HepG2 (cell line): ENCODE results near the gene CAGE1. TPM values are rescaled to one million over a fixed set of nuclear protein-coding genes. Genes with fewer than 3 reads are reported as not detected.
A peak's percentile ranks its signal among the peaks of the same experiment; 100 is the strongest.

Experiments
- ARNT ChIP-seq: fragments of 450-650 bp; IDR thresholded peaks from 2 replicates; pipeline ENCODE4 v1.6.1; 2017
- ATF3 ChIP-seq: sonication (generic); formaldehyde crosslinking; IDR thresholded peaks from 2 replicates; pipeline ENCODE4 v1.4.0; 2020; ENCODE audit warnings: missing genetic modification reagents
- DPF2 ChIP-seq: sonication (generic); formaldehyde crosslinking; IDR thresholded peaks from 2 replicates; pipeline ENCODE4 v1.4.0; 2020; ENCODE audit warnings: mild to moderate bottlenecking, low read depth, missing genetic modification reagents, borderline replicate concordance
- HMG20B ChIP-seq: conservative IDR thresholded peaks from 2 replicates; pipeline ENCODE4 v1.6.1; 2016; ENCODE audit warnings: missing genetic modification reagents, missing compliant biosample characterization
- IKZF1 ChIP-seq: fragments of 450-650 bp; IDR thresholded peaks from 2 replicates; pipeline ENCODE4 v1.7.1; 2016
- KDM2A ChIP-seq: sonication (generic); formaldehyde crosslinking; IDR thresholded peaks from 2 replicates; pipeline ENCODE4 v1.4.0; 2020; ENCODE audit warnings: low read depth, missing genetic modification reagents, borderline replicate concordance
- MEIS1 ChIP-seq: sonication (generic); formaldehyde crosslinking; IDR thresholded peaks from 2 replicates; pipeline ENCODE4 v1.9.0; 2021; ENCODE audit warnings: mild to moderate bottlenecking, missing genetic modification reagents, moderate library complexity, borderline replicate concordance
- PLRG1 ChIP-seq: fragments of 450-650 bp; conservative IDR thresholded peaks from 2 replicates; pipeline ENCODE4 v1.6.1; 2016
- RFX1 ChIP-seq: fragments of 450-650 bp; IDR thresholded peaks from 2 replicates; pipeline ENCODE4 v1.6.1; 2017
- SOX6 ChIP-seq, 2 experiments: fragments of 450-650 bp in 1 of 2; sonication (generic) in 1 of 2; formaldehyde crosslinking in 1 of 2; IDR thresholded peaks; 2 replicates each; pipeline versions ENCODE4 v1.4.0 to v1.6.1; 2017 to 2020; ENCODE audit warnings: antibody characterized with exemption in 1 of 2, mild to moderate bottlenecking in 1 of 2, missing genetic modification reagents in 1 of 2
- SP1 ChIP-seq, 2 experiments: fragments of 450-650 bp in 1 of 2; sonication (generic) in 1 of 2; formaldehyde crosslinking in 1 of 2; IDR thresholded peaks; 2 replicates each; pipeline versions ENCODE4 v1.4.0 to v1.6.1; 2016 to 2020; ENCODE audit warnings: missing genetic modification reagents in 1 of 2
- STAG1 ChIP-seq: sonication (generic); formaldehyde crosslinking; IDR thresholded peaks from 2 replicates; pipeline ENCODE4 v1.4.0; 2020; ENCODE audit warnings: missing genetic modification reagents
- TEAD2 ChIP-seq: sonication (generic); formaldehyde crosslinking; IDR thresholded peaks from 2 replicates; pipeline ENCODE4 v1.9.0; 2021; ENCODE audit warnings: missing genetic modification reagents
- TOPORS ChIP-seq: sonication (generic); formaldehyde crosslinking; IDR thresholded peaks from 2 replicates; pipeline ENCODE4 v1.8.0; 2023; ENCODE audit warnings: mild to moderate bottlenecking, missing genetic modification reagents
- ZGPAT ChIP-seq: IDR thresholded peaks from 2 replicates; pipeline ENCODE4 v1.6.1; 2016; ENCODE audit warnings: mild to moderate bottlenecking
- ZNF136 ChIP-seq: sonication (generic); formaldehyde crosslinking; IDR thresholded peaks from 2 replicates; pipeline ENCODE4 v1.8.1; 2022; ENCODE audit warnings: low read depth, mild to moderate bottlenecking, moderate library complexity, missing genetic modification reagents
- ZNF337 ChIP-seq: sonication (generic); formaldehyde crosslinking; IDR thresholded peaks from 2 replicates; pipeline ENCODE4 v1.5.1; 2020; ENCODE audit warnings: missing genetic modification reagents, low read depth, mild to moderate bottlenecking, borderline replicate concordance
- ZNF430 ChIP-seq: sonication (generic); formaldehyde crosslinking; IDR thresholded peaks from 2 replicates; pipeline ENCODE4 v1.9.0; 2021; ENCODE audit warnings: mild to moderate bottlenecking, missing genetic modification reagents
- ZNF530 ChIP-seq: sonication (generic); formaldehyde crosslinking; IDR thresholded peaks from 2 replicates; pipeline ENCODE4 v1.5.0; 2020; ENCODE audit warnings: low read depth, mild to moderate bottlenecking, missing genetic modification reagents
- ZNF713 ChIP-seq: sonication (generic); formaldehyde crosslinking; IDR thresholded peaks from 2 replicates; pipeline ENCODE4 v1.4.0; 2020; ENCODE audit warnings: mild to moderate bottlenecking, missing genetic modification reagents
- ZNF878 ChIP-seq: sonication (generic); formaldehyde crosslinking; IDR thresholded peaks from 2 replicates; pipeline ENCODE4 v1.8.1; 2023; ENCODE audit warnings: mild to moderate bottlenecking, missing genetic modification reagents, moderate library complexity
- polyA plus RNA-seq, 8 experiments: library from polyadenylated mRNA; depleted of rRNA in 3 of 8; stranded (reverse) in 7 of 8; unstranded in 1 of 8; fragments of >200 nt; fragmentation: Illumina TruSeq in 4 of 8; extraction: Trizol in 4 of 8; gene quantifications; 2 replicates each; pipeline versions ENCODE4 v1.2.1 to v1.2.3, GENCODE V29; 2011 to 2016; ENCODE audit warnings: low read depth in 4 of 8, missing spikeins in 1 of 8, mixed read lengths in 1 of 8; ENCODE audit not compliant: insufficient read depth in 1 of 8
- total RNA-seq, 5 experiments: library from RNA; depleted of rRNA; stranded (reverse); fragments of >200 nt; fragmentation: Illumina TruSeq; extraction: Trizol; gene quantifications; 2 replicates each; pipeline ENCODE4 v1.2.3, GENCODE V29; 2016; ENCODE audit warnings: low read depth in 1 of 5
- TF ChIP-seq, protein P1 (sequence below): sonication (generic); formaldehyde crosslinking; IDR thresholded peaks from 2 replicates; pipeline ENCODE4 v1.4.0; 2020; ENCODE audit warnings: missing genetic modification reagents
- TF ChIP-seq, protein P2 (sequence below): sonication (generic); formaldehyde crosslinking; IDR thresholded peaks from 2 replicates; pipeline ENCODE4 v1.5.1; 2020; ENCODE audit warnings: missing genetic modification reagents, mild to moderate bottlenecking, borderline replicate concordance

The CAGE1 gene
- total and polyA plus RNA-seq, 2 of the 13 experiments (the other 11 are each of a cell fraction or from before 2014, with no cell fraction given), result 0.03 to 0.15 TPM

DNA sequence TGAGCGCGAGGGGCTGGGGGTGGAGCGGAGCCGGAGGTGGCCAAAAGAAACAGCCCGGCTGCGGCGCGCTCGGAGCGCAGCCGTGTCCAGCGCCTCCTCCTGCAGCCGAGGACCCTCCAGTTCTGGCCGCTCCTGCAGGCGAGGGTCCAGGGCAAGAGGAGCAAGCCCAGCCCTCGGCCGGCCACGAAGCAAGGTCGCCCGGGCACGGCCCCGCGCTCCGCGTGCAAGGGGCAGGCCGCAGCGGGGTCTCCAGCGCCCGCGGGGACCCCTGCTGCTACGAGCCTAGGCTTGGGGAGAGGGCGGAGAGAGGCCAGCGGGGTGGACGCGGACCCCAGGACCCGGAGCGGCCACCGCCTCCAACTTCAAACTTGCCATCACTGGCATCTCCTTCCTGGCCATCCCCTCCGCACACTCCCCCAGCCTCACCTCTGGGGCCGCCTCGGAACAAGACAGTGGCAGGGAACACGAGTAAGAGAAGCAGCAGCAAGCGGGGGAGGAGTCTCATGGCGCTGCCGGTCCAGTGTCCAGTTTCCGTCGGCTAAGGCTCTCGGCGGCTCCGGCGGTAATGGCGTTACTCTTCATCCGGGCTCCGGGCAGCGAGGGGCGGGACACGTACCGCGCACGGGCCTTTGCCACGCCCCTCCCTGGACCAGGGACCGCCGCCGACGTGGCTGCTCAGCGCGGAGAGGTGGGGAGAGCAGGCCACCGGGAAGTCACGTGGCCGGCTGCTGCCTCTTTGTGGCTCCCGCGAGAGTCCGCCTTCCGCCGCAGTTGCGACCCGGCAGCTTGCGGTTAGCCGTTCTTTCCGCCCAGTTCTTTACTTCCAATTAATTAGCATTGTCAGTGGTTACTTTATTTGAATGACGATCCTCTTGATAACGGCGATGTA, 76.7 kb downstream of the CAGE1 start, which contains the start of gene SSR1 (continued):
- TF ChIP-seq SOX6 (IDR thresholded peaks at IDR 0.05) (no peak), SOX6 (CRISPR knock-in tag; IDR thresholded peaks at IDR 0.05) (peak; percentile 74; the same call in 1 of the 2 replicates), ARNT (no peak), TEAD2 (no peak), ZGPAT (CRISPR knock-in tag) (peak; percentile 99), ZNF713 (peak; percentile 70; the same call in 1 of the 2 replicates), IKZF1 (no peak), ZNF136 (0 out of 2 replicates have a peak, but pooled peaks have one; percentile 38), ZNF530 (no peak), KDM2A (CRISPR knock-in tag) (peak; percentile 93), TOPORS (peak; percentile 73; the same call in 1 of the 2 replicates), RFX1 (no peak), ZNF337 (peak; percentile 11; the same call in 1 of the 2 replicates), ZNF430 (CRISPR knock-in tag) (peak; percentile 84), ZNF878 (peak; percentile 94; the same call in 1 of the 2 replicates), DPF2 (peak; percentile 22; the same call in 1 of the 2 replicates), MEIS1 (CRISPR knock-in tag) (no peak), HMG20B (CRISPR knock-in tag) (0 out of 2 replicates have a peak, but pooled peaks have one; percentile 33), STAG1 (CRISPR knock-in tag) (no peak; the same call in 1 of the 2 replicates), PLRG1 (no peak), ATF3 (CRISPR knock-in tag) (peak; percentile 41), SP1 (IDR thresholded peaks at IDR 0.05) (peak; percentile 85), SP1 (CRISPR knock-in tag; IDR thresholded peaks at IDR 0.05) (peak; percentile 94)
- TF ChIP-seq, protein P1, sequence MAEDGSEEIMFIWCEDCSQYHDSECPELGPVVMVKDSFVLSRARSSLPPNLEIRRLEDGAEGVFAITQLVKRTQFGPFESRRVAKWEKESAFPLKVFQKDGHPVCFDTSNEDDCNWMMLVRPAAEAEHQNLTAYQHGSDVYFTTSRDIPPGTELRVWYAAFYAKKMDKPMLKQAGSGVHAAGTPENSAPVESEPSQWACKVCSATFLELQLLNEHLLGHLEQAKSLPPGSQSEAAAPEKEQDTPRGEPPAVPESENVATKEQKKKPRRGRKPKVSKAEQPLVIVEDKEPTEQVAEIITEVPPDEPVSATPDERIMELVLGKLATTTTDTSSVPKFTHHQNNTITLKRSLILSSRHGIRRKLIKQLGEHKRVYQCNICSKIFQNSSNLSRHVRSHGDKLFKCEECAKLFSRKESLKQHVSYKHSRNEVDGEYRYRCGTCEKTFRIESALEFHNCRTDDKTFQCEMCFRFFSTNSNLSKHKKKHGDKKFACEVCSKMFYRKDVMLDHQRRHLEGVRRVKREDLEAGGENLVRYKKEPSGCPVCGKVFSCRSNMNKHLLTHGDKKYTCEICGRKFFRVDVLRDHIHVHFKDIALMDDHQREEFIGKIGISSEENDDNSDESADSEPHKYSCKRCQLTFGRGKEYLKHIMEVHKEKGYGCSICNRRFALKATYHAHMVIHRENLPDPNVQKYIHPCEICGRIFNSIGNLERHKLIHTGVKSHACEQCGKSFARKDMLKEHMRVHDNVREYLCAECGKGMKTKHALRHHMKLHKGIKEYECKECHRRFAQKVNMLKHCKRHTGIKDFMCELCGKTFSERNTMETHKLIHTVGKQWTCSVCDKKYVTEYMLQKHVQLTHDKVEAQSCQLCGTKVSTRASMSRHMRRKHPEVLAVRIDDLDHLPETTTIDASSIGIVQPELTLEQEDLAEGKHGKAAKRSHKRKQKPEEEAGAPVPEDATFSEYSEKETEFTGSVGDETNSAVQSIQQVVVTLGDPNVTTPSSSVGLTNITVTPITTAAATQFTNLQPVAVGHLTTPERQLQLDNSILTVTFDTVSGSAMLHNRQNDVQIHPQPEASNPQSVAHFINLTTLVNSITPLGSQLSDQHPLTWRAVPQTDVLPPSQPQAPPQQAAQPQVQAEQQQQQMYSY, result peak; percentile 64; the same call in 1 of the 2 replicates
- TF ChIP-seq, protein P2, sequence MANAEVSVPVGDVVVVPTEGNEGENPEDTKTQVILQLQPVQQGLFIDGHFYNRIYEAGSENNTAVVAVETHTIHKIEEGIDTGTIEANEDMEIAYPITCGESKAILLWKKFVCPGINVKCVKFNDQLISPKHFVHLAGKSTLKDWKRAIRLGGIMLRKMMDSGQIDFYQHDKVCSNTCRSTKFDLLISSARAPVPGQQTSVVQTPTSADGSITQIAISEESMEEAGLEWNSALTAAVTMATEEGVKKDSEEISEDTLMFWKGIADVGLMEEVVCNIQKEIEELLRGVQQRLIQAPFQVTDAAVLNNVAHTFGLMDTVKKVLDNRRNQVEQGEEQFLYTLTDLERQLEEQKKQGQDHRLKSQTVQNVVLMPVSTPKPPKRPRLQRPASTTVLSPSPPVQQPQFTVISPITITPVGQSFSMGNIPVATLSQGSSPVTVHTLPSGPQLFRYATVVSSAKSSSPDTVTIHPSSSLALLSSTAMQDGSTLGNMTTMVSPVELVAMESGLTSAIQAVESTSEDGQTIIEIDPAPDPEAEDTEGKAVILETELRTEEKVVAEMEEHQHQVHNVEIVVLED (CRISPR knock-in tag), result peak; percentile 98
